ENCODE data around the gene TUSC1. TPM values are rescaled to one million over a fixed set of nuclear protein-coding genes. Genes with fewer than 3 reads are reported as not detected.

Gene TUSC1
- total RNA-seq, 4 donors from 2014 or later: 9.8 to 24.5 (median 20.8) TPM

GRCh38 chr9:25654417-25654816, 23.8 kb downstream of the TUSC1 start:
- H3K4me3 ChIP-seq: no peak overlapping the region
- no peak overlapping the region for H3K27ac ChIP-seq
- H3K27me3 ChIP-seq: no peaks in the 10 kb centered on the region
- H3K9me3 ChIP-seq: no peaks in the 10 kb centered on the region
- no peaks in the 10 kb centered on the region for H3K36me3 ChIP-seq
- WGBS: 94% methylated on average over 2 of the region's 2 CpGs
- DNase-seq (ENCODE audit: low spot score in 2 of 2): no peak
- no peaks in the 10 kb centered on the region for H3K4me1 ChIP-seq
- TF ChIP-seq CTCF (IDR thresholded peaks at IDR 0.05): no peak
- TF ChIP-seq POLR2A (IDR thresholded peaks at IDR 0.05): no peak
- no peak for TF ChIP-seq EP300 (IDR thresholded peaks at IDR 0.05)

GRCh38 chr9:25648116-25648515, 30.1 kb downstream of the TUSC1 start:
- Histone ChIP-seq H3K9me3 (no peaks in the 10 kb centered on the region), H3K27me3 (no peaks in the 10 kb centered on the region), H3K4me3 (no peak overlapping the region), H3K27ac (no peak overlapping the region), H3K4me1 (no peaks in the 10 kb centered on the region), H3K36me3 (no peaks in the 10 kb centered on the region)
- TF ChIP-seq EP300 (IDR thresholded peaks at IDR 0.05): no peak
- no peak for TF ChIP-seq CTCF (IDR thresholded peaks at IDR 0.05)
- no peak for TF ChIP-seq POLR2AphosphoS5 (IDR thresholded peaks at IDR 0.05)
- no peak for TF ChIP-seq POLR2A (IDR thresholded peaks at IDR 0.05)
- no peak for DNase-seq (ENCODE audit: low spot score in 2 of 2)
- WGBS: 53% methylated on average over 3 of the region's 3 CpGs

GRCh38 chr9:25636026-25636425, 42.2 kb downstream of the TUSC1 start:
- 88% methylated on average over 2 of the region's 2 CpGs for WGBS
- Histone ChIP-seq H3K27ac (no peak overlapping the region), H3K27me3 (no peaks in the 10 kb centered on the region), H3K4me3 (no peak overlapping the region), H3K36me3 (no peaks in the 10 kb centered on the region), H3K9me3 (no peaks in the 10 kb centered on the region), H3K4me1 (no peaks in the 10 kb centered on the region)
- no peak for TF ChIP-seq POLR2AphosphoS5 (IDR thresholded peaks at IDR 0.05)
- no peak for TF ChIP-seq EP300 (IDR thresholded peaks at IDR 0.05)
- TF ChIP-seq CTCF (IDR thresholded peaks at IDR 0.05): no peak
- TF ChIP-seq POLR2A (IDR thresholded peaks at IDR 0.05): no peak
- DNase-seq (ENCODE audit: low spot score in 2 of 2): no peak

- Histone ChIP-seq H3K4me3 (no peak overlapping the region), H3K27ac (no peak overlapping the region), H3K36me3 (no peaks in the 10 kb centered on the region), H3K27me3 (no peaks in the 10 kb centered on the region), H3K4me1 (no peaks in the 10 kb centered on the region), H3K9me3 (no peaks in the 10 kb centered on the region)
- WGBS: 86% methylated on average over 3 of the region's 3 CpGs
- no peak for TF ChIP-seq POLR2AphosphoS5 (IDR thresholded peaks at IDR 0.05)
- TF ChIP-seq POLR2A (IDR thresholded peaks at IDR 0.05): no peak
- TF ChIP-seq CTCF (IDR thresholded peaks at IDR 0.05): no peak
- TF ChIP-seq EP300 (IDR thresholded peaks at IDR 0.05): no peak
- DNase-seq (ENCODE audit: low spot score in 2 of 2): no peak
Observed at GRCh38 chr9:25629231-25629630, 49.0 kb downstream of the TUSC1 start.

Data from suprapubic skin (tissue), 4 donors.